Measurements from ENCODE around the gene MBTPS1.

DNA sequence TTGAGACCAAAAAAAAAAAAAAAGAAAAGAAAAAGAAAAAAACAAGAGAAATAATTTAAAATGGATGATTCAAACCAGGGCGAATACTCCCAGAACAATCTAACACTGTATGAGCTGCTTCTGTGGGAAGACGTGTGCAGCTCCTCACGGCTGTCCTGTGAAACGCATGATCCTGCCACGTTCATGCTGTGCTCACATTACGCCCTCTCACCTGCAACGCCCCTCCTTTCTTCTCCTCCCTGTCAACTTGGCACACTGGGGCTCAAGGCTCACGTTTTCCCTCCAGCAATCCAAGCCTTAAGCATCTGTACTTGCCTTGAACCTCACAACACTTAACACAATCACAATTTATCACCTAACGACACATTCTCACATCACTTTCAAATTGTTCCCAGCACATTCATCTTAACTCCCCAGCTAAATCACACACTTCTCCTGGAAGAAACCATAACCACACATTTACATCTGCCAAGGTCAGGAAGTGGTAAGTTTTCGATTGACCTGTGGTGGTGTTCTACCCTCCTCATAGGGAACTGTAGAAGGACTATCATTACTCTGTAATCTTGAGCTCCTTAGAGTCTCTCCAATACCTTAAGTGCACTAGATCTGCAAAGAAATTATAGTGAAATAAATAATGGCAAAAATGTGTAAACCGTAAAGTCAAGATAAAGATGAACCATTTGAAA lies 29.1 kb downstream of the MBTPS1 start:
- no peak for TF ChIP-seq POLR2A (IDR thresholded peaks at IDR 0.05)
- TF ChIP-seq, protein P1, sequence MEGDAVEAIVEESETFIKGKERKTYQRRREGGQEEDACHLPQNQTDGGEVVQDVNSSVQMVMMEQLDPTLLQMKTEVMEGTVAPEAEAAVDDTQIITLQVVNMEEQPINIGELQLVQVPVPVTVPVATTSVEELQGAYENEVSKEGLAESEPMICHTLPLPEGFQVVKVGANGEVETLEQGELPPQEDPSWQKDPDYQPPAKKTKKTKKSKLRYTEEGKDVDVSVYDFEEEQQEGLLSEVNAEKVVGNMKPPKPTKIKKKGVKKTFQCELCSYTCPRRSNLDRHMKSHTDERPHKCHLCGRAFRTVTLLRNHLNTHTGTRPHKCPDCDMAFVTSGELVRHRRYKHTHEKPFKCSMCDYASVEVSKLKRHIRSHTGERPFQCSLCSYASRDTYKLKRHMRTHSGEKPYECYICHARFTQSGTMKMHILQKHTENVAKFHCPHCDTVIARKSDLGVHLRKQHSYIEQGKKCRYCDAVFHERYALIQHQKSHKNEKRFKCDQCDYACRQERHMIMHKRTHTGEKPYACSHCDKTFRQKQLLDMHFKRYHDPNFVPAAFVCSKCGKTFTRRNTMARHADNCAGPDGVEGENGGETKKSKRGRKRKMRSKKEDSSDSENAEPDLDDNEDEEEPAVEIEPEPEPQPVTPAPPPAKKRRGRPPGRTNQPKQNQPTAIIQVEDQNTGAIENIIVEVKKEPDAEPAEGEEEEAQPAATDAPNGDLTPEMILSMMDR (IDR thresholded peaks at IDR 0.05): no peak

Measured in esophagus squamous epithelium (tissue), 4 donors.